Lower leg skin (tissue), 3 donors: ENCODE measurements around the gene CERS4.

ENCODE experiments used
- CTCF ChIP-seq, 3 donors: fragments of 450-650 bp; IDR thresholded peaks; one replicate each; pipeline ENCODE4 v1.5.1; 2016; ENCODE audit warnings: antibody characterized with exemption in 3 of 3, mild to moderate bottlenecking in 3 of 3, moderate library complexity in 2 of 3
- POLR2A ChIP-seq, 2 donors: fragments of 450-650 bp; IDR thresholded peaks; one replicate each; pipeline ENCODE4 v1.6.1; 2016 to 2017; ENCODE audit warnings: antibody characterized with exemption in 2 of 2, mild to moderate bottlenecking in 1 of 2, moderate library complexity in 1 of 2

GRCh38 chr19:8254286-8255001, 45.3 kb downstream of the CERS4 start:
- no peak for TF ChIP-seq CTCF (IDR thresholded peaks at IDR 0.05)
- TF ChIP-seq POLR2A (IDR thresholded peaks at IDR 0.05): no peak
